Prostate gland (tissue), 2 donors: ENCODE data around the gene ZEB2. TPM values are rescaled to one million over a fixed set of nuclear protein-coding genes. Genes with fewer than 3 reads are reported as not detected.

Experiments
- DNase-seq: peaks from one replicate; pipeline ENCODE4 v3.0.0-alpha.2; 2019; ENCODE audit warnings: low spot score
- H3K27ac ChIP-seq, 2 donors: fragments of 200-600 bp; sonication (generic); 2 replicates each; pipeline ENCODE4 v1.5.1; 2017 to 2019
- H3K27me3 ChIP-seq: fragments of 200-600 bp; sonication (generic); replicated peaks from 2 replicates; pipeline ENCODE4 v1.5.1; 2019; ENCODE audit not compliant: insufficient read depth
- H3K36me3 ChIP-seq, 2 donors: fragments of 200-600 bp; sonication (generic); 1 replicate in 1 of 2; 2 replicates in 1 of 2; pipeline versions ENCODE4 v1.5.1 to v1.8.1; 2017 to 2019
- H3K4me1 ChIP-seq: fragments of 200-600 bp; sonication (generic); replicated peaks from 2 replicates; pipeline ENCODE4 v1.5.1; 2019
- H3K4me3 ChIP-seq, 2 donors: fragments of 200-600 bp; sonication (generic); 2 replicates each; pipeline ENCODE4 v1.5.1; 2017 to 2019
- H3K9me3 ChIP-seq: fragments of 200-600 bp; sonication (generic); 2 replicates; pipeline ENCODE4 v1.5.1; 2017
- POLR2A ChIP-seq: fragments of 450-650 bp; IDR thresholded peaks from one replicate; pipeline ENCODE4 v1.6.1; 2016; ENCODE audit warnings: antibody characterized with exemption, mild to moderate bottlenecking
- POLR2AphosphoS5 ChIP-seq: sonication (generic); formaldehyde crosslinking; IDR thresholded peaks from one replicate; pipeline ENCODE4 v1.6.1; 2017; ENCODE audit warnings: antibody characterized with exemption
- WGBS: methylation state at CpG from one replicate; pipeline ENCODE4 v1.1.5; 2018; 5-methylcytosine and 5-hydroxymethylcytosine counted together
- intact Hi-C: fragments of 100-400 bp; cut with DNase I; formaldehyde crosslinking; loops from one replicate; pipeline ENCODE4 v1.14.2; 2022
- total RNA-seq, 2 donors: library from RNA; depleted of rRNA; stranded (reverse); fragments of >200 nt; gene quantifications; one replicate each; pipeline ENCODE4 v1.1.0, GENCODE V29; 2016
- TF ChIP-seq, protein P1 (sequence below), 4 experiments: fragments of 200-600 bp in 2 of 4; fragments of 450-650 bp in 2 of 4; sonication (generic) in 2 of 4; IDR thresholded peaks; 1 replicate in 3 of 4; 2 replicates in 1 of 4; pipeline ENCODE4 v1.5.1; 2016 to 2019; ENCODE audit warnings: antibody characterized with exemption in 4 of 4, mild to moderate bottlenecking in 2 of 4, moderate library complexity in 2 of 4

Gene ZEB2
- total RNA-seq, 2 donors from 2014 or later: 13.1 to 80.4 TPM

DNA sequence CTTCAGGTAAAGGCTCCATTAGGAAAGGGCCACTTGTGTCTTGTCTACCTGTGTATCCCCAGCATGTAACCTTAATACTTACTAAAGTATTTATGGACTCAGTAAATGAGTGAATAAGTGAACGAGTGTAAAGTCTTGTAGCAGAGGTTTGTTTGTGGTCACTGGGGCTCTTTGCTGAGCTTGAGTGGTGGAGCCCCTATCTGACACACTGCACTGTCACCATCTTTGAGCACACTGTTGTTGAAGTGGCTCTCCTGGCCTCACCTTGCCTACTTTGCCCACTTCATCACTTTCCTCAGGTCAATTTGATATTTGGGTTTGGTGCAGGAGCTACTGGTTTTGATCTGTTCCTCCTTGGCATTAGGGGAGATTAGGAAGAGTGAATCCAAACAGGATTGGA, 39.3 kb upstream of the ZEB2 start:
- Histone ChIP-seq H3K27ac (no peak overlapping the region), H3K36me3 (no peaks in the 10 kb centered on the region), H3K27me3 (no peaks in the 10 kb centered on the region), H3K4me3 (no peak overlapping the region), H3K9me3 (no peaks in the 10 kb centered on the region), H3K4me1 (no peaks in the 10 kb centered on the region)
- no peak for DNase-seq
- TF ChIP-seq, protein P1, sequence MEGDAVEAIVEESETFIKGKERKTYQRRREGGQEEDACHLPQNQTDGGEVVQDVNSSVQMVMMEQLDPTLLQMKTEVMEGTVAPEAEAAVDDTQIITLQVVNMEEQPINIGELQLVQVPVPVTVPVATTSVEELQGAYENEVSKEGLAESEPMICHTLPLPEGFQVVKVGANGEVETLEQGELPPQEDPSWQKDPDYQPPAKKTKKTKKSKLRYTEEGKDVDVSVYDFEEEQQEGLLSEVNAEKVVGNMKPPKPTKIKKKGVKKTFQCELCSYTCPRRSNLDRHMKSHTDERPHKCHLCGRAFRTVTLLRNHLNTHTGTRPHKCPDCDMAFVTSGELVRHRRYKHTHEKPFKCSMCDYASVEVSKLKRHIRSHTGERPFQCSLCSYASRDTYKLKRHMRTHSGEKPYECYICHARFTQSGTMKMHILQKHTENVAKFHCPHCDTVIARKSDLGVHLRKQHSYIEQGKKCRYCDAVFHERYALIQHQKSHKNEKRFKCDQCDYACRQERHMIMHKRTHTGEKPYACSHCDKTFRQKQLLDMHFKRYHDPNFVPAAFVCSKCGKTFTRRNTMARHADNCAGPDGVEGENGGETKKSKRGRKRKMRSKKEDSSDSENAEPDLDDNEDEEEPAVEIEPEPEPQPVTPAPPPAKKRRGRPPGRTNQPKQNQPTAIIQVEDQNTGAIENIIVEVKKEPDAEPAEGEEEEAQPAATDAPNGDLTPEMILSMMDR (IDR thresholded peaks at IDR 0.05): no peak
- TF ChIP-seq POLR2AphosphoS5 (no peak), POLR2A (no peak)
- intact Hi-C loops: no loop called here
- WGBS: 71% methylated on average over 1 of the region's 1 CpG

DNA sequence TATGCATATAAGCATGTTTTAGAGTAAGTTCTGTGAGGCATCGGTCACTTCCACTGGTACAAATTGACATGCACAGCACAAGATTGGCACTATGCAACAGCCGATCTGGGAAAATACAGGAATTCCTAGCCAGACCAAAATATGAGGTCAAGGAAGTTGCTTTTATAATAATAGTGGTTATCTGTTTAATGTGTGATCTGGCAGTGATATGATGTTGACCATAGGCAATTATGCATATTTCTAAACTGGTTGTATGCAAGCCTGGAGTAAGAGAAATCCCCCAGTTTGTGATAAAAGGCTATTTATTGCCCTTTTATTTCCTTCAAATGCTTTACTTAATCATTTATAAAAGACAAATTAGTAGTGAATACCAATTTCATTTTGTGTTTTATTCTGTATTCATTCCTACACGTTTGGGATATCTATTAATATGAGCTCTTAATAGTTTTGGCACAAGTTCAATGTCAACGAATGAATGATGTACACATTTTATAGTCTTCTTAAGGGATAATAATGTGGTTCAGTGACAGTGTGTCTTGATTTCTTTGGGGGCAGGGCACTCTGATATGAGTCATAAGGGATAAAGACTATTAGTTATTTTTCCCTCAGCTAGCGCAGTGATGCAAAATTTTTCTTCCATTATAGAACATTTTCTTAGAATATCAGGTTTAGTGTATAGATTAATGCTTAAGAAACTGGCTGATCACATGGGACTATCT, 34.7 kb upstream of the ZEB2 start:
- no peaks in the 10 kb centered on the region for H3K9me3 ChIP-seq
- H3K36me3 ChIP-seq: no peaks in the 10 kb centered on the region
- H3K27ac ChIP-seq: no peak overlapping the region
- no peak overlapping the region for H3K4me3 ChIP-seq
- WGBS: 53% methylated on average over 5 of the region's 5 CpGs
- DNase-seq: no peak
- no peaks in the 10 kb centered on the region for H3K4me1 ChIP-seq
- intact Hi-C loops: no loop called here
- no peaks in the 10 kb centered on the region for H3K27me3 ChIP-seq
- TF ChIP-seq POLR2A (no peak), POLR2AphosphoS5 (no peak)
- TF ChIP-seq, protein P1 (IDR thresholded peaks at IDR 0.05): no peak

DNA sequence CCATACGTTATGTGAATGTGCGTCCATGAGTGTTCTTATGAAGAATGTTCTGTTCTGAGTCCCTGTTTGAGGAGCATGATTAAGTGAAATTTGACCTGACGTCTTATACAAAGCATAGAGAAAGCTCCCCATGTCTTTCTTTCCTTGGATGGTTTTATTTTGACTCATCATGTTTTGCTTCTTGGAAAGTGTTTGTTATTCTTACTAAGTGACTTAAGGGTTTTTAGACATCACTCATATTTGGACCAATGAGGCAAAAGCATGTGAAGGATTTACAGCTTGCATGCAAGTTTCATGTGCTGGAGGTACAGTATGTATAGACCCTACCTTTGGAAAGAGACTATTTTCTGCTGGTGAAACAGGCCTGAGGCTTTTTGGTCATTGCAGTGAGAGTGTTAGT, 33.5 kb upstream of the ZEB2 start:
- 78% methylated on average over 3 of the region's 3 CpGs for WGBS
- Histone ChIP-seq H3K36me3 (no peaks in the 10 kb centered on the region), H3K9me3 (no peaks in the 10 kb centered on the region), H3K27ac (no peak overlapping the region), H3K27me3 (no peaks in the 10 kb centered on the region), H3K4me1 (no peaks in the 10 kb centered on the region), H3K4me3 (no peak overlapping the region)
- no peak for DNase-seq
- TF ChIP-seq POLR2A (no peak), POLR2AphosphoS5 (no peak)
- TF ChIP-seq, protein P1 (IDR thresholded peaks at IDR 0.05): no peak
- intact Hi-C loops: no loop called here

DNA sequence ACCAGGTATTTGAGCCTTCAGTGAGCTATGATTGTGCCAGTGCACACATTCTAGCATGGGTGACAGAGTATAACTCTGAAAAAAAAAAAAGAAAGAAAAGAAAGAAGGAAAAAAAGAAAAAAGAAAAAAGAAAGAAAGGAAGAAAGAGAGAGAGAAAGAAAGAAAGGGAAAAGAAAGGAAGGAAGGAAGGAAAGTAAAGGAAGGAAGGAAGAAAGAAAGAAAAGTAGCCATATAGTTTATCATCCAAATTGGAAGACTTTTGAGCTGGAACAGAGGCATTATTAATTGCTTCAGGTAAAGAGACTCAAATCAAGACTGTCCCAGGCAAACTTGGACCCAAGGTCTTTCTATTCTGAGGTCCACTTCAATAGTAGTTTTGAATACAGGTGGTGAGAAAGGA, 32.9 kb upstream of the ZEB2 start:
- Histone ChIP-seq H3K4me3 (no peak overlapping the region), H3K9me3 (no peaks in the 10 kb centered on the region), H3K36me3 (no peaks in the 10 kb centered on the region), H3K27me3 (no peaks in the 10 kb centered on the region), H3K27ac (no peak overlapping the region), H3K4me1 (no peaks in the 10 kb centered on the region)
- TF ChIP-seq POLR2A (no peak), POLR2AphosphoS5 (no peak)
- TF ChIP-seq, protein P1 (IDR thresholded peaks at IDR 0.05): no peak
- DNase-seq: no peak
- intact Hi-C loops: no loop called here

DNA sequence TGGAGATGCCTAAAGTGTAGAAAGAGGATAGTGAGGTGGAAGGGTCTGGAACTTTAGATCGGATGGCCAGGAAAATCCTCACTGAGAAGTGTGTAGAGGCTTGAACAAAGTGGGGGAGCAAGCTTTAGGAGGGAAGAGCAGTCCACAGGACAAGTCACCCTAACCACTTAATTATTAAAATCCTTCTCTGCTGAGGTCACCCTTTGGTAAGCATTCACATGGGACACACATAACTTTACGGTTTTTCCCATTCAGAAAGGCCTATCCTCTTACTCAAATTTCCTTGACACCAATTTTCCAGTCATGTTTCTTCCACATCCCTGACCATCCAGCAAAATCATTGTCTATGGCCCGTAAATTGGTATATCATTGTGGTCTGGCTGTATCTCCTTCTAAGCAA, 31.0 kb upstream of the ZEB2 start:
- TF ChIP-seq, protein P1 (IDR thresholded peaks at IDR 0.05): no peak
- no peak for TF ChIP-seq POLR2AphosphoS5
- TF ChIP-seq POLR2A: no peak
- no peak overlapping the region for H3K27ac ChIP-seq
- intact Hi-C loops: no loop called here
- no peaks in the 10 kb centered on the region for H3K27me3 ChIP-seq
- no peaks in the 10 kb centered on the region for H3K36me3 ChIP-seq
- no peaks in the 10 kb centered on the region for H3K4me1 ChIP-seq
- no peak for DNase-seq
- no peaks in the 10 kb centered on the region for H3K9me3 ChIP-seq
- 93% methylated on average over 3 of the region's 3 CpGs for WGBS
- no peak overlapping the region for H3K4me3 ChIP-seq
